Left lung (tissue), 10 donors: ENCODE results near the gene ALPL. TPM values are rescaled to one million over a fixed set of nuclear protein-coding genes. Genes with fewer than 3 reads are reported as not detected.
"Not testable (repeated sequence)": the region's sequence is repeated elsewhere in the genome, so short reads cannot be mapped to it uniquely, and the experiment has no call there.

Experiments
- ATAC-seq: fragments of 200-7000 bp; cut with Tn5 transposase; one replicate; pipeline ENCODE4 v1.9.1; 2020; ENCODE audit warnings: moderate library complexity
- DNase-seq, 4 donors: peaks; one replicate each; pipeline ENCODE4 v3.0.0-alpha.2; 2013 to 2020
- H3K27ac ChIP-seq, 2 donors: fragments of 200-600 bp; sonication (generic) in 1 of 2; one replicate each; pipeline versions ENCODE4 v1.5.0 to v1.8.0; 2020 to 2021
- H3K27me3 ChIP-seq, 2 donors: fragments of 200-600 bp; sonication (generic) in 1 of 2; one replicate each; pipeline versions ENCODE4 v1.5.0 to v1.8.0; 2020 to 2021
- H3K36me3 ChIP-seq, 2 donors: fragments of 200-600 bp; sonication (generic) in 1 of 2; one replicate each; pipeline versions ENCODE4 v1.5.0 to v1.8.0; 2020 to 2021
- H3K4me1 ChIP-seq, 2 donors: fragments of 200-600 bp; one replicate each; pipeline ENCODE4 v1.8.0; 2021
- H3K4me3 ChIP-seq, 2 donors: fragments of 200-600 bp; sonication (generic) in 1 of 2; one replicate each; pipeline versions ENCODE4 v1.5.0 to v1.8.0; 2020 to 2021; ENCODE audit warnings: mild to moderate bottlenecking in 1 of 2
- H3K9me3 ChIP-seq, 2 donors: fragments of 200-600 bp; sonication (generic) in 1 of 2; one replicate each; pipeline versions ENCODE4 v1.5.0 to v1.8.0; 2020 to 2021
- intact Hi-C, 2 donors: fragments of 100-400 bp; cut with DNase I; formaldehyde crosslinking; loops; one replicate each; pipeline versions ENCODE4 v1.11.2 to v1.14.2; 2022
- polyA plus RNA-seq, 6 donors: library from polyadenylated mRNA; unstranded; fragments of 120-200 nt; gene quantifications; one replicate each; pipeline ENCODE4 v1.2.1, GENCODE V29; 2013; ENCODE audit not compliant: insufficient read length in 6 of 6
- total RNA-seq, 2 donors: library from RNA; stranded (reverse); fragmentation: NEBNext Ultra II Directional; extraction: Animal tissue kit (Norgen Biotek cat#: 25700); gene quantifications; one replicate each; pipeline ENCODE4 v1.2.1, GENCODE V29; 2021
- TF ChIP-seq, protein P1 (sequence below), 2 donors: fragments of 200-600 bp; sonication (generic) in 1 of 2; IDR thresholded peaks; one replicate each; pipeline versions ENCODE4 v1.5.0 to v1.8.0; 2021; ENCODE audit warnings: antibody characterized with exemption in 2 of 2
- donor health status: DM: no; HTN: yes; CAD: no.
- donor health status: DM: no; HTN: no; CAD: no.

ALPL gene
- total and polyA plus RNA-seq, 8 donors: 1.0 to 198 (median 1.5) TPM

DNA sequence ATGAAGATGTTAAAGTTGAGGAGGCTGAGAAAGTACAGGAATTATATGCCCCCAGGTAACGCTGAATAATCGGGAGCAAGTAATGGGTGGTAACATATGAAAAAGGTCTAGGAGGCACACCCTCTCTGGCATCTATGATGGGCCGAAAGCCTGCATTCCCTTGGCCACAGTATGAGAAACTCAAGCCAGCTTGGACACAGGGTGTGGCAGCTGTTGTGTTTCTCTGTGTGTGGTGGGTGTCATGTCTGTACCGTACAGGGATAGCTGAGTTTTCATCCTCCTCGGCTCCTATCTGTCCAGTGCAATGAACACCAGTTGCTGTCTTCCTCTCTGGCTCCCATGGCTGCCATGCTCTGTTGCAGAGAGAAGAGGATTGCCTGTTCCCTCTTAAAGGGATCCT is 36.4 kb upstream of the ALPL start:
- Histone ChIP-seq H3K9me3 (no peaks in the 10 kb centered on the region), H3K27ac (no peak overlapping the region), H3K36me3 (no peaks in the 10 kb centered on the region), H3K4me1 (no peaks in the 10 kb centered on the region), H3K27me3 (no peaks in the 10 kb centered on the region), H3K4me3 (no peak overlapping the region)
- ATAC-seq: no peak
- DNase-seq: no peak
- TF ChIP-seq, protein P1, sequence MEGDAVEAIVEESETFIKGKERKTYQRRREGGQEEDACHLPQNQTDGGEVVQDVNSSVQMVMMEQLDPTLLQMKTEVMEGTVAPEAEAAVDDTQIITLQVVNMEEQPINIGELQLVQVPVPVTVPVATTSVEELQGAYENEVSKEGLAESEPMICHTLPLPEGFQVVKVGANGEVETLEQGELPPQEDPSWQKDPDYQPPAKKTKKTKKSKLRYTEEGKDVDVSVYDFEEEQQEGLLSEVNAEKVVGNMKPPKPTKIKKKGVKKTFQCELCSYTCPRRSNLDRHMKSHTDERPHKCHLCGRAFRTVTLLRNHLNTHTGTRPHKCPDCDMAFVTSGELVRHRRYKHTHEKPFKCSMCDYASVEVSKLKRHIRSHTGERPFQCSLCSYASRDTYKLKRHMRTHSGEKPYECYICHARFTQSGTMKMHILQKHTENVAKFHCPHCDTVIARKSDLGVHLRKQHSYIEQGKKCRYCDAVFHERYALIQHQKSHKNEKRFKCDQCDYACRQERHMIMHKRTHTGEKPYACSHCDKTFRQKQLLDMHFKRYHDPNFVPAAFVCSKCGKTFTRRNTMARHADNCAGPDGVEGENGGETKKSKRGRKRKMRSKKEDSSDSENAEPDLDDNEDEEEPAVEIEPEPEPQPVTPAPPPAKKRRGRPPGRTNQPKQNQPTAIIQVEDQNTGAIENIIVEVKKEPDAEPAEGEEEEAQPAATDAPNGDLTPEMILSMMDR (IDR thresholded peaks at IDR 0.05): no peak
- intact Hi-C loops: no loop called here

DNA sequence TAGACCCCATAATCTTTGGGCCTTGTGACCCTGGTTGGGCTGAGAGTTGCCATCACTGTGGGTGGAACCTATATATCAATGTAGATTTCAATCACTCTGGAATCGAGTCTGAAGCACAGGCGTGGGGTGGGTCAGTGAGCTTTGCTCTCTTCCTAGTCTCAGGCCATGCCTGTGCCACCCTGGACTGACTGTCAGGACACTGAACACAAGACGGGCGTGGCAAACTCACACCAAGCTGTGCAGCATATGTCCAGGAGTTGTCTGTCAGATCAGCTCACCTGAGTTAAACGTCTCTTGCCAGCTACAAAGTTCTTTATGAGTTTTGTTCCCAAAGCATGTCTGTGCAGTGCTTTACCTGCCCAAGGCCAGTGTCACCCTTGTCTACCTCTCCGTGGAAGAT is 30.9 kb upstream of the ALPL start:
- DNase-seq (no peak), ATAC-seq (no peak)
- Histone ChIP-seq H3K4me3 (no peak overlapping the region), H3K4me1 (no peaks in the 10 kb centered on the region), H3K27ac (no peak overlapping the region), H3K27me3 (no peaks in the 10 kb centered on the region), H3K9me3 (no peaks in the 10 kb centered on the region), H3K36me3 (no peaks in the 10 kb centered on the region)
- intact Hi-C loops: no loop called here
- TF ChIP-seq, protein P1 (IDR thresholded peaks at IDR 0.05): no peak

DNA sequence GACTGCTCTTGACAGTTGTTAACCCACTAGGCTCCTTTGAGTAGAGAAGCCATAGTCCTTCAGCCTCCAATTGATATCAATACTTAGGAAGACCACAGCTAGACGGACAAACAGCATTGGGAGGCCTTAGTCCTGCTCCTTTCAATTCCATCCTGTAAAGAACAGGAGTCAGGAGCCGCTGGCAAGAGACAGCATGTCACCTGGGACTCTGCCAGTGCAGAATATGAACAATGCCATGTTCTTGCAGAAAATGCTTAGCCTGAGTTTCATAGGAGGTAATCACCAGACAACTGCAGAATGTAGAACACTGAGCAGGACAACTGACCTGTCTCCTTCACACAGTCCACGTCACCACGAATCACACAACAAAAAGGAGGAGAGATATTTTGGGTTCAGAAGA is 25.3 kb upstream of the ALPL start:
- DNase-seq, H3K4me3 ChIP-seq, H3K36me3 ChIP-seq, H3K4me1 ChIP-seq, ATAC-seq, H3K9me3 ChIP-seq, intact Hi-C loops, H3K27me3 ChIP-seq, H3K27ac ChIP-seq: not testable (repeated sequence)

DNA sequence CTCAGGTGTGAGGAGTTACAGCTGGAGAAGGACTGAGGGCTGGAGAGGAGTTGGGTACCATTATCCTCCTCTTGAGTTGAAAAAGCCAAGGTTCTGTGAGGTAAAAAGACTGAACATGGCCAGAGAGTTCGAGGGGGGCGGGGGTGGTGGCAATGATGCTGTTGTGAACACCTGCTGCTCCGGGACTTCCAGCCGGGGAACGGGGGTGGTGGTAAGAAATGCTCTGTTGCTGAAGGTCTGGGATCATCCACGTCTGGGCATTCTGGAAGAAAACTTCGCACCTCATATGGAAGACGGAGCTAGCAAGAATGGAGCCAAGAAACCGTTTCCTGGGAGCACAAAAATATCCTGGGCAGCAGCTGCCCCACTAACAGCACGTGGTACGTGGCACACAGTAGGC is 20.1 kb upstream of the ALPL start:
- Histone ChIP-seq H3K27me3 (peaks cover 0 to 36% of the 10 kb centered on the region in 2 donors), H3K4me3 (no peak overlapping the region), H3K36me3 (no peaks in the 10 kb centered on the region), H3K4me1 (no peaks in the 10 kb centered on the region), H3K27ac (no peak overlapping the region), H3K9me3 (no peaks in the 10 kb centered on the region)
- DNase-seq: no peak
- ATAC-seq: no peak
- intact Hi-C loops: no loop called here
- TF ChIP-seq, protein P1 (IDR thresholded peaks at IDR 0.05): no peak

DNA sequence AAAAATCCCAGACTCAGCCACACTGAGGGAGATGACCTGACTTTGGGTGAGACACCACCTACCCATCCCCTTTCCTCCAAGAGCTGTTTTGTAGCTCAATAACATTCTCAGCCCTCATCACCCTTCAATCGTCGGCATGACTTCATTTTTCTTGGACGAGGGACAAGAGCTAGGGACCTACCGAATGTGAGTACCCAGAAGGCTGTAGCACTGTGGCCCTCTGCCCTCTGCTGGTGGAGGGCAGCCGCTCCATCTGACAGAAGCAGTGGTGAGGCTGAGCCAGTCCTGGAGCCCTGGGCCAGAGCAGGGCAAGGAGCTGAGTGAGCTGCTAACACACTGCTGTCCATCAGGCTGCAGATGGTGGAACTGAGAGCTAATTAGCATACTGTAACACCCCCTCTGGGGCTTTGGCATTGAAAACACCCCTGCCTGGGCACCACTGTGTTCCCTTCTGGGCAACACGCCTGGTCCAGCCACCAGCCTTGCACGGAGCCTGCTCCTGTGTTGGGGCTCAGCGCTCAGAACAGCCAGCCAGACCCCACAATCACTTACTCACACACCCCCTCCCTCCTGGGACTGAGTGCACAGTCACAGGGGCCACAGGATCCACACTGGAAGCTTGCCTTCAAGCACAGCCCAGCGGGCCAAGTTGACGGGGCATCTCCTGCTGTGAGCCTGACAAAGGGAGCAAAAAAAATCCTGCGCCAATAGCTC is 18.3 kb upstream of the ALPL start:
- Histone ChIP-seq H3K9me3 (no peaks in the 10 kb centered on the region), H3K4me1 (no peaks in the 10 kb centered on the region), H3K27ac (no peak overlapping the region), H3K36me3 (no peaks in the 10 kb centered on the region), H3K27me3 (peaks cover 0 to 36% of the 10 kb centered on the region in 2 donors), H3K4me3 (no peak overlapping the region)
- DNase-seq: no peak
- peak; percentile 72 for ATAC-seq
- TF ChIP-seq, protein P1 (IDR thresholded peaks at IDR 0.05): peak; percentile 30 to 35
- intact Hi-C loops: no loop called here
